ENCODE results near the gene PALM2AKAP2. TPM values are rescaled to one million over a fixed set of nuclear protein-coding genes. Genes with fewer than 3 reads are reported as not detected.
A peak's percentile ranks its signal among the peaks of the same experiment; 100 is the strongest.

PALM2AKAP2 gene
- total RNA-seq, 1 donor from 2014 or later: 1.0 TPM

- Mint-ChIP-seq H3K36me3 (ENCODE audit: unreplicated experiment) (no peaks in the 10 kb centered on the region), H3K4me1 (ENCODE audit: low read depth, unreplicated experiment) (no peaks in the 10 kb centered on the region), H3K27ac (ENCODE audit: unreplicated experiment) (no peak overlapping the region), H3K4me3 (ENCODE audit: unreplicated experiment) (no peak overlapping the region), H3K27me3 (ENCODE audit: unreplicated experiment) (no peaks in the 10 kb centered on the region), H3K9me3 (ENCODE audit: unreplicated experiment) (no peaks in the 10 kb centered on the region)
- TF ChIP-seq CTCF (IDR thresholded peaks at IDR 0.05; ENCODE audit: partially characterized antibody, unreplicated experiment): no peak
- no peak for DNase-seq
Observed at GRCh38 chr9:109737295-109737694, 42.7 kb upstream of the PALM2AKAP2 start.

DNA sequence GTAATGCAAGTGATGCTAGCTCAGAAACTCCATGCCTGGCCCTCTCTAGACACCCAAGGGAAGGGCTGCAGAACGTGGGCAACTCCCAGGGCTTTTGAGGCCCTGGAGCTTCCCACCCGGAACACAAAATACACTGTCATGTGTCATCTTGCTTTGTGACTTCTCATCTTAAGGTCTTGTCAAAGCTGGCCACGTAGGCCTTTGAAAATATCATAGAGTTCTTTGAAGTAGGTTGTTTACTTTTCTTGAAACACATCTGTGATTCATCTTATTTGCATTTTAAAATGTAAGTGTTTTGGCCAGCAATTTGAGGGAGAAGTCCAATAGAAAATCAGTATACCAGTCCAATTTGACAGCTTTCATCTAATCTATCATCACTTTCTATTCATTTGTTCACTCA, 40.2 kb upstream of the PALM2AKAP2 start:
- no peak for TF ChIP-seq CTCF (IDR thresholded peaks at IDR 0.05; ENCODE audit: partially characterized antibody, unreplicated experiment)
- H3K36me3 Mint-ChIP-seq (ENCODE audit: unreplicated experiment): no peaks in the 10 kb centered on the region
- no peak for DNase-seq
- no peaks in the 10 kb centered on the region for H3K27me3 Mint-ChIP-seq (ENCODE audit: unreplicated experiment)
- no peak overlapping the region for H3K27ac Mint-ChIP-seq (ENCODE audit: unreplicated experiment)
- H3K4me1 Mint-ChIP-seq (ENCODE audit: low read depth, unreplicated experiment): peaks cover under 1% of the 10 kb centered on the region
- no peaks in the 10 kb centered on the region for H3K9me3 Mint-ChIP-seq (ENCODE audit: unreplicated experiment)
- no peak overlapping the region for H3K4me3 Mint-ChIP-seq (ENCODE audit: unreplicated experiment)

GRCh38 chr9:109742776-109743348, 37.1 kb upstream of the PALM2AKAP2 start:
- no peaks in the 10 kb centered on the region for H3K27me3 Mint-ChIP-seq (ENCODE audit: unreplicated experiment)
- H3K9me3 Mint-ChIP-seq (ENCODE audit: unreplicated experiment): peaks cover 3% of the 10 kb centered on the region
- TF ChIP-seq CTCF (IDR thresholded peaks at IDR 0.05; ENCODE audit: partially characterized antibody, unreplicated experiment): no peak
- no peak for DNase-seq
- H3K4me1 Mint-ChIP-seq (ENCODE audit: low read depth, unreplicated experiment): peaks cover 15% of the 10 kb centered on the region
- H3K36me3 Mint-ChIP-seq (ENCODE audit: unreplicated experiment): no peaks in the 10 kb centered on the region
- H3K27ac Mint-ChIP-seq (ENCODE audit: unreplicated experiment): no peak overlapping the region
- H3K4me3 Mint-ChIP-seq (ENCODE audit: unreplicated experiment): no peak overlapping the region

DNA sequence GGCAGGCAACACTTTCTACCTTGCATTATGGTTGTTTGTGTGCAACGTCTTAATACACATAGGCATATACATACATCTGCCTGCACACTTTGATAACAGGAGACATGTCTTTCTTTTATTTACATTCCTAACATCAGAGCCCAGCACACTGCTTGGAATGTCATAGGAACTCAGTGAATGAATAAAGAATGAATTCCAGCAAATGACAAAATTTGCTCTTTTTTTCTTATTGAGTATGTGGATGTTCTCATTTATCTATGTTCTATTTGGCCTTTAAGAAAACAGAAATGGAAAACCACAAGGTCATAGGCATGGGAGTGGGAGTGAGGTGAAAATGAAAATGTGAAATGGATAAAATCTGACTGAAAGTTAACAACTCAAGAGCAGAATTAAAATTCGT, 36.3 kb upstream of the PALM2AKAP2 start:
- TF ChIP-seq CTCF (IDR thresholded peaks at IDR 0.05; ENCODE audit: partially characterized antibody, unreplicated experiment): no peak

GRCh38 chr9:109745335-109746283, 34.4 kb upstream of the PALM2AKAP2 start:
- Mint-ChIP-seq H3K36me3 (ENCODE audit: unreplicated experiment) (no peaks in the 10 kb centered on the region), H3K4me3 (ENCODE audit: unreplicated experiment) (peak overlapping the region; percentile 31), H3K9me3 (ENCODE audit: unreplicated experiment) (peaks cover 3% of the 10 kb centered on the region), H3K27ac (ENCODE audit: unreplicated experiment) (peak overlapping the region; percentile 77), H3K4me1 (ENCODE audit: low read depth, unreplicated experiment) (peaks cover 15% of the 10 kb centered on the region), H3K27me3 (ENCODE audit: unreplicated experiment) (no peaks in the 10 kb centered on the region)
- DNase-seq: peak; percentile 41
- TF ChIP-seq CTCF (IDR thresholded peaks at IDR 0.05; ENCODE audit: partially characterized antibody, unreplicated experiment): no peak

More for the DNA sequence above, 36.3 kb upstream of the PALM2AKAP2 start:
- H3K4me3 Mint-ChIP-seq (ENCODE audit: unreplicated experiment): no peak overlapping the region
- H3K27ac Mint-ChIP-seq (ENCODE audit: unreplicated experiment): no peak overlapping the region
- peaks cover 15% of the 10 kb centered on the region for H3K4me1 Mint-ChIP-seq (ENCODE audit: low read depth, unreplicated experiment)
- H3K9me3 Mint-ChIP-seq (ENCODE audit: unreplicated experiment): peaks cover 3% of the 10 kb centered on the region
- no peaks in the 10 kb centered on the region for H3K36me3 Mint-ChIP-seq (ENCODE audit: unreplicated experiment)
- DNase-seq: no peak
- no peaks in the 10 kb centered on the region for H3K27me3 Mint-ChIP-seq (ENCODE audit: unreplicated experiment)
